ENCODE measurements around the gene CYP26B1.

GRCh38 chr2:72117718-72118117 is 29.9 kb downstream of the CYP26B1 start:
- TF ChIP-seq CTCF (optimal IDR thresholded peaks at IDR 0.05 in 1 of 3, IDR thresholded peaks at IDR 0.05 in 1 of 3, conservative IDR thresholded peaks at IDR 0.05 in 1 of 3; ENCODE audit: extremely low read depth in 1 of 3, insufficient read depth in 2 of 3, low read length in 3 of 3) (no peak), EZH2 (IDR thresholded peaks at IDR 0.05; ENCODE audit: low read length) (no peak)

All from keratinocyte (primary cell).